GM18526 (cell line): ENCODE measurements around the gene MEAF6.
A peak's percentile ranks its signal among the peaks of the same experiment; 100 is the strongest.

Source experiments
- POLR2A ChIP-seq: IDR thresholded peaks from 3 replicates; pipeline ENCODE4 v1.6.1; 2011; ENCODE audit not compliant: insufficient read length; ENCODE audit errors: extremely low read depth

The MEAF6 gene

DNA sequence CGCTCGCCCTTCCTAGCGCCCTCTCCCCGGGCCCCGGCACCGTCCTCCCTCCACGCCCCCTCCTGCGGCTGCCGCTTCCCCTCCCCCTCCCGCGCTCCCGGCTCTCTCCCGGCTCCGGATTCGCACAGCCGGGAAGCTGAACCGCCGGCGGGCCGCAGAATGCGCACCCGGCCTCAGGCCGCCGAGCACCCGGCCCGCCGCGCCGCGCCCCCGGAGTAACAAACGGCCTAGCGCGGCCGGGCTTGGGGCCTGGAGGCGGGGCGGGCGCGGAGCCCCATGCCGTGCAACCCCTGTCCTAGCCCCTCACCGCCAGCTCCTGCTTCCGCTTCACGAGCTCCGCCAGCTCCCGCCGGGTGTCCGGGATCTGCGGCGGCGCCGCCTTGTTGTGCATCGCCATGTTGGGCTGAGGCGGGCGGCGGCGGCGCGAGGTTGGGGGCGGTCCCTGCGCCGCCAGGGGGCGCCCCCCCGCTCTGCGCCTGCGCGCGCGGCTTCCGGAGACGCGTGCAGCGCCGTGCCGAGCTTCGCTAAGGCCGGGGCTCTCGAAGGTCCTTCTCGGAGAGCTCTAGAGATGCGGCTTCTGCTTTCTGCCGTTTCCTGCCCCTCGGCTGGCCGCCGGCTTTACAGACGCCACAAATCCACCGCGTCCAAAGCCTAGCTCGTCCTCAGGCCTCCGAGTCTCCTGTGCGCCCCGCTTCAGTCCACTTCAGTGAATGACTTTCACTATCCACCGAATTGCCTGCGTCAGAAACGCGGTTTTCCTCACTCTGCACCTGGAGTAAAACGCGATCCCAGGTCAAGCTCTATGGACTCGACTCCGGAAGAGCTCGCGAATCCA, at the start of gene MEAF6:
MEAF6 (minus strand) TSS at position 417 of the 835 bp plus-strand sequence; CDS start at position 397, 20 bp downstream.
- peak; percentile 89 for TF ChIP-seq POLR2A

DNA sequence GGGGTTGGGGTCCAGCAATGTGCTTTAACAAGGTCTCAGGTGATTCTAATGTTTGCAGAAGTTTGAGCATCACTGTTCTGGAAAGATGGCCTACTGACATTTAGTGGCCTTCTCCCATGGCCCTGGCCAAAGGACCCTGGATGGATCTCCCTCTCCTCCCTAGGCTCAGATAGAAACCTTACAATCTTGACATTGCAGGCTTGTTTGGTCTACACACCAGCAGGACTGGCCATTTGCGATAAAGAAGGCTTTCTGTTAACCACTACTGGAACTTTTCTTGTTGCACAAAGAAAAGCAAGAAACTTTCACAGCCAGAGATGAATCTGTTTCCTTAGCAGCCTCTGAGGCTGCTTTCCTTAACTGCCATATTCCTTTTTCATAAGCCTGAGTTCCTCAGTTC, 48.4 kb upstream of the MEAF6 start:
- no peak for TF ChIP-seq POLR2A

DNA sequence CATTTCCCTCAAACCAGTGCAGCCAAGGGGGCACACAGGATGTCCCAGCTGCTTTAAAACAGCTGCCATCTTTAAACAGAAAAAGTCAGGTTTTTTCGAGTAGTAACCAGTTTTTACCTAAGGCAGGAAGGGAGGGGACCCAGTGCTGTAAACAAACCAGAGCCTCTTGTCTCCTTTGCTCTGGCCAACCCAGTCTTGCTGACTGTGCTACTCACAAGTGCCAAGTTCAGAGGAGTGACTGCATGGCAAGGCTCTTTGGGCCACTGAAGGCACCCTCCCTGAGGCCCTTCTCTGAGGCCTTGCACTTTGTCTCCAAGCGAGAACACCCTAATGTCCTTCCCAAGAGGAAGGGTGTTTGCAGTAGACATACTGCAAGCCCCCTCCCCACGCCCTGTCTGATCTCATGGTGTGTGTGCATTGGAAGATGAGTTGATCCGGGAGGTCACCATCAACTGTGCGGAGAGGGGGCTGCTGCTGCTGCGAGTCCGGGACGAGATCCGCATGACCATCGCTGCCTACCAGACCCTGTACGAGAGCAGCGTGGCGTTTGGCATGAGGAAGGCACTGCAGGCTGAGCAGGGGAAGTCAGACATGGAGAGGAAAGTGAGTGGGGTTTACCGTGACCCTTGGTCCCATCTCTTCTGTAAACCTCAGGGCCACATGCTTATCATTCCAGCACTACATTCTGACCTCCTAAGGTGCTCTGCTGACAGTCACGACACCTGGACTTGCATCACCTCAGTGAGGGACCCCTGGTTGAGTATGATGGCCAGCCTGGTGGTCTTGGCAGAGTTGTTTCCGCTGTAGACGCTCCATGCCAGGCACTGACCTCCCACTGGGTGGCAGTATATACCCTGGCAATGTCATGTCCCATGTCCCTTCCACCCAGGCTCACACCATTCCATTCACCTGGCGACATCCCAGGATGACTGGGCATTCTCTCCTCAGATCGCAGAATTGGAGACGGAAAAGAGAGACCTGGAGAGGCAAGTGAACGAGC, 46.9 kb upstream of the MEAF6 start:
- TF ChIP-seq POLR2A, result no peak

DNA sequence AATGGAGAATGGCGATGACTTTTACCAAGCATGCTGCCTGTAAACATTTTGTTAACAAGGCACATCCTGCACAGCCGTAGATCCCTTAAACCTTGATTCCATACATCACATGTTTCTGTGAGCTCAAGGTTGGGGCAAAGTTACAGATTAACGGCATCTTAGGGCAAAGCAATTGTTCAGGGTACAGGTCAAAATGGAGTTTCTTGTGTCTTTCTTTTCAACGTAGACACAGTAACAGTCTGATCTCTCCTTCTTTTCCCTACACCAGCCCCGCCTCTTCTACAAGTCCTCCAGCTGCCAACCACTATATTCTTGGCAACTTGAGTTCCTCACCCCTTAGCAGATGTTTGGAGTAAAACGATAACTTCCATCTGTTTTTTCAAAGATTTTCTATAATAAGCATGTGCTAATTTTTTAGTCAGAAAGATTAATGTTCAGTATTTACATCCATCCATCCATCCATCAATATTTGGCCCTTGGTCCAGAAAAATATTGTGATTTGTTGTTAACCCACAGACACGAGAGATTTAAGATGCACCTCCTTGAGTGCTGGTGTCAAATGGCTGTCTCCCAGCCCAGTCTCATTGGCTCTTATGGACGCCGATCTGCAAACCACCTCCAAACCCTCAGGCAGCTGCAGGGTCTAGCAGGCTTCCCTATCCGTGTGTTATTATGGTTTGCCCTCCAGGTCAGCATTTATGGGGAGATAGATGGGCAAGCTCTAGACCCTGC, 46.0 kb upstream of the MEAF6 start:
- TF ChIP-seq POLR2A, result no peak

DNA sequence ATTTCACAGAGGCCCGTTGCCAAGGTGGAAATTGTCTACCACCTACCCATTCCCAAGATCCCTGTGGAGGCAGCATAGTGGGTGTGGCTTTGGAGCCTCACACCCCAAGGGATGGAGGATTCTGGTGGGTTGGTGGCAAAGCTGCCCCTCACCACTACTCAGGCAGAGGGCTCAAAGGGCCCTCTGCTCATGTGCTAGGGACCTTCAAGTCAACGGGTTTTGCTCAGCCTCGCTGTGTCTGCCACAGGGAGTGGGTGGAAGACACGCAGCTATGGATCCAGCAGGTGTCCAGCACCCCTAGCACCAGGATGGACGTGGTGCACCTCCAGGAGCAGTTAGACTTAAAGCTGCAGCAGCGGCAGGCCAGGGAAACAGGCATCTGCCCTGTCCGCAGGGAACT, 44.5 kb upstream of the MEAF6 start:
- no peak for TF ChIP-seq POLR2A

DNA sequence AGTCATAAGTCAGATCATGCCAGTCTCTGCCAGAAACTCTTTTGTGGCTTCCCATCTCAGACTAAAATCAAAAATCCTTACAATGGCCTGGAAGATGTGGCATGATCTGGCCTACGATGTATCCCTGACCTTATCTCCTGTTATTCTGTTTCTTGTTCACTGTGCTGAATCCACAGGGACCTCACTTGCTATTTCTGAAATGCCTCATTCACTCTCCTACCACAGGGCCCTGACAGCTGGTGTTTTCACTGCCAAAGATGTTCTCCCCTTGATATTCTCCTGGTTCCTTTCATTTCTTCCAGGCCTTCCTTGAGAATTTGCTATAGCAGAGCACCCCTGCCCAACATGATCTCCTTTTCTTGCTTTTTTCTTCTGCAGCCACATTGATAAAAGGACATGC, 43.8 kb upstream of the MEAF6 start:
- no peak for TF ChIP-seq POLR2A

DNA sequence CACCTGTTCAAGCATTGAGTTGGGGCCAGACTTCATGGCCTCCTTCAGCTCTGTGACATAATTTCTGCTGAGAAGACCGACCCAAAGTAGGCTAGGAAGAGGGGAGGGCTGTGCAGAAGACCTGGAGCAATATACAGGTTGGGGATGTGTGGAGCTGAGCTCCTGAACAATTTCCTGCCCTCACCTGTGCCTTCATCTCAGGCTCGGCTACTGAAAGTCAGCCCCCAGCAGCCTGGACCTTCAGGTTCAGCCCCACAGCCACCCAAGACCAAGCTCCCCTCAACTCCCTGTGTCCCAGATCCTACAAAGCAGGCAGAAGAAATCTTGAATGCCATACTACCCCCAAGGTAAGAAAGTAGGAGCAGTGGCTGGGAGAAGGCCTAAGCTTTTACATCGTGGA, 42.8 kb upstream of the MEAF6 start:
- no peak for TF ChIP-seq POLR2A

DNA sequence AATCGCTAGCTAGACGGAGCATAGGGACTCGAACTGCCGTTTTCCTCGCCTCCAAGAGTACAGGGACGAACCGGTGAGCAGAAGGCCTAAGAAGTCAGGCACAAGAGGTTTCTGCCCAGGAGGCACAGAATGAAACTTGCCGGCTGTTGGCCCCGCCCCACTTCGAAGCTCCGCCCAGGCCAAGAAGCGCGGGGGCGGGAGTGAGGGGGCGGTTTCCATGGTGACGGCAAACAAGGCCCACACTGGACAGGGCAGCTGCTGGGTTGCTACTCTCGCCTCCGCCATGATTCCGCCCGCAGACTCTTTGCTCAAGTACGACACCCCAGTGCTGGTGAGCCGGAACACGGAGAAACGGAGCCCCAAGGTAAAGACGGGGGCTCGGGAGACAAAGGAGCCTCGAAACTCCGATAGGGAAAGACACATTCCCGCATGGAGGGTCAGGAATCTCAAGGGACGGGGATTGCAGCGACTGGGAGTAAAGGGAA, 42.2 kb upstream of the MEAF6 start, which contains the start of gene DNALI1:
DNALI1 (plus strand) TSS at position 229 of the 485 bp plus-strand sequence; CDS start at position 284, 55 bp downstream.
- no peak for TF ChIP-seq POLR2A

DNA sequence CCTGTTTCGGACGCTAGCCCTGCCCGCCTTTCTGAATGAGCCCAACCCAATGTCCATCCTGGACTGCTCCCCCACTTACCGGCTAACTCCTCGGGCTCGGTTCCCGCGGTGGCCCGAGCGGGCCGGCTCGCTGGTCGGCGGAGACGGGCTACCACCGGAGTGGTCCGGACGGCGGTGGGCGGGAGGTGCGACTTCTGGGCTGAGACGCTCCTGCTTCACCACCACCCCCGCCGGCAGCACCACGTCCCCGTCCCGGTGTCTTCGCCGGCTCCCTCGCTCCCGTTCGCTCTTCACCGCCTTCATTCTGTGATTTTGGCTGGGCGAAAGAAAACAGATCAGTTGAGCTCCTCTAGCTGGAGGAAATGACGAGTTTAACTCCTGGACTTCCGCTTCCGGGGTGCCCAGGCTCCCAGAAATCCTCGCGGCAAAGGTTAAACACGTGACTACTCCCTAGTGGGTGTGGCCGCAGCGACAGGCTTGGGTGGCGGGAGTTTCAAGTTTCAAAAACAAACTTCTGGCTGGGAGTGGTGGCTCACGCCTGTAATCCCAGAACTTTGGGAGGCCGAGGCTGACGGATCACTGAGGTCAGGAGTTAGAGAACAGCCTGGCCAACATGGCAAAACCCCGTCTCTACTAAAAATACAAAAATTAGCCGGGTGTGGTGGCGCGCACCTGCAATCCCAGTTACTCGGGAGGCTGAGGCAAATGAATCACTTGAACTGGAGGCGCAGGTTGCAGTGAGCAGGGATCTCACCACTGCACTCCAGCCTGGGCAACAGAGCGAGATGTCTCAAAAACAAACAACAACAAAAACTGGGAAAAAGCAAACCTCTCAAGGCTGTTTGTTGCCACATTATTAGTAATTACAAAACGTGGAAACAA, 39.6 kb upstream of the MEAF6 start, which contains the start of gene SNIP1:
SNIP1 (minus strand) TSS at position 367 of the 882 bp plus-strand sequence; CDS start at position 303, 64 bp downstream.
- peak; percentile 72 for TF ChIP-seq POLR2A

DNA sequence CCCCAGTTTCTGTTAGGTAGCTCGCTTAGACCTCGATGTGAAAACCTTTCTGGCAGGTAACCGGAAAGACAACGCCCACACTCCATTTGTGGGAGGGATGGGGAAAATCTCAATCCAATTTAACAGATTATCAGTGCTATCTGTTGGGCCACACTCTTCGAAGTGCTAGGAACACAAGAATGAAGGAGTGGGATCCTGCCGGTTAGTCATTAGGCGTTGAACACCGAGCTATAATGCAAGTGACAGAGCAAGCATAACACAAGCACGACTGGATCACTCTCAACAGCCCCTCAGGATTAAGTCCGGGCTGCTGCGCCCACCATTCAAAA, 39.0 kb upstream of the MEAF6 start:
- no peak for TF ChIP-seq POLR2A

DNA sequence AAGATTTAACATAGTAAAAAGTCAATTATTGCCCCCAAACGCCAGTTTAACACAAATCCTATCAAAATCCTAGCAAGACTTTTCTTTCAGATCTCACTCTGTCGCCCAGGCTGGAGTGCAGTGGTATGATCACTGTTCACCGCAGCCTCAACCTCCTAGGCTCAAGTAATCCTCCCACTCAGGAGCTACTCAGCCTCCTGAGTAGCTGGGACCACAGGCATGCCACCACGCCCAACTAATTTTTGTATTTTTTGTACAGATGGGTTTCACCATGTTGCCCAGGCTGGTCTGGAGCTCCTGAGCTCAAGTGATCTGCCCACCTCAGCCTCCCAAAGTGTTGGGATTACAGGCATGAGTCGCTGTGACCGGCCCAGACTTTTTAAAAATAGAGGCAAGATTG, 34.8 kb upstream of the MEAF6 start:
- TF ChIP-seq POLR2A, result no peak

DNA sequence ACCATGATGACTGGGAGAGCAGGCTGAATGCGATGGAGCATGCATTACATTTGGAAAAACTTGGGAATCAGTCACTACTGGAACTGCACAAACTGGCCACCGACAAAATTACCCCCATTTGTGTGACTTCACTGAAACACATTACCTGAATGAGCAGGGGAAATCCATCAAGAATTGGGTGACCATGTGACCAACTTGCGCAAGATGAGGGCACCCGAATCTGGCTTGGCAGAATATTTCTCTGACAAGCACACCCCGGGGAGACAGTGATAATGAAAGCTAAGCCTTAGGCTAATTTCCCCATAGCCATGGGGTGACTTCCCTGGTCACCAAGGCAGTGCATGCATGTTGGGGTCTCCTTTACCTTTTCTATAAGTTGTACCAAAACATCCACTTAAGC, 30.5 kb upstream of the MEAF6 start:
- TF ChIP-seq POLR2A, result no peak

DNA sequence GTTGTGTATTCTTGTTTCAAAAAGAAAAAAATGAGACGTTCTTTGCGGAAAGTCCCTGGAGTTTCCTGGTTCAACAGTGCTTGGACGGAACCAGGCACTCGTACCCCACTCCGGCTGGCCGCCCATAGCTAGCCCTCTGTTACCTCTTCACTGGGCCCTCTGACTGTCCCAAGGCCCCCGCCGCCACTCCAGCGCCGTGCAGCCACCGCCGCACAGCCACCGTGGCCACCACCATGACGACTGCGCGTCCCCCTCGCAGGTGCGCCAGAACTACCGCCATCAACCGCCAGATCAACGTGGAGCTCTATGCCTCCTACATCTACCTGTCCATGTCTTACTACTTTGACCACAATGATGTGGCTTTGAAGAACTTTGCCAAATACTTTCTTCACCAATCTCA, 30.0 kb upstream of the MEAF6 start:
- no peak for TF ChIP-seq POLR2A

DNA sequence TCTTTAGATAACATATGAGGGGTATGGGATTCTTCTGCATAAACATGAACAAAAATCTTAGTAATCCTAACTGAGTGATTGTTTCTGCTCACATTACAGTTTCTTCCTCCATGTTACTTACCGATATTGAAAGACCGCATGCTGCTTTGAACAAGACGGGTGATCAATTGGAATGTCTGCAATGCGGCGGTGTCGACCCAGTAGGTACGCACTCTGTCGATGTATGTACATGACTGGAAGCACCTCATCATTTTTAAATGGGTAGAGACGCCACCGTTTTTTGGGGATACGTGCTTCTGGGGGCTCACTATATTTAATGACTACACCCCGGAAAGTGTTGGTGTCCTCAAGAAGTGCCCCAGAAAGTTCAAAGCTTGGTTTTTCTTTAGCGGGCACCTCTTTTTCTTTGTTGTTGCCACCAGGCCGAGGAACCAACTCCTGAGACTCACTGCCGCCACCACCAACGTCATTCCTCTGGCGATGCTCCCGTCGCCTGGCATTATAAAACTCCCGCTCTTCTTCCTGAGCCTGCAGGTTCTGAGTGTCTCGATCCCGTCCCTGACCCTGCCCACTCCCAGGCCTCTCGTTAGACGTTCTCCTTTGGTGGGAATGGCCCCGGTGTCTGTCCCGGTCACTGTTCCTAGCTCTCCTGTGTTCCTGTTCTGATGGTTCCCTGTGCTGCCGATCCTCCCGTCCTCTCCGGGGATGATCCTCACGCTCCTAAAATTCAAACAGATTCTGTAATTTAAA, 25.6 kb upstream of the MEAF6 start:
- no peak for TF ChIP-seq POLR2A

DNA sequence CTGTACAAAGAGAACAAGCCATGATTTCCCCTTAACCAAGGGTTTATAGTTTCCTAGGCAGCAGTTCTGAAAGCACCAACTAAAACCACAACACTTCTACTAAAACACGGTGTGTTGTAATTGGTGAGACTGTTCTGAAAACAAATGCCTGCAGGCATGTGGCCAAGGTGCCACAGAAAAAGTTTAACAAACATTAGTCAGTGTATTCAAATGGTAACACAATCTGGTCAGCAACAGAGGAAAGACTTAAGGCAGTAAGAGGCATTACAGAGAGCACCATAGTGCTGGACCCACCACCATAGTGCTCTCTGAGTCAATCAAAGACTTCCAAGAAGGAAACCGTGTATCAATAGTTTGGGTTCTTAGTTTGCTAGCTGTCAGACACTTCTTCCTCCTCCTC, 22.8 kb upstream of the MEAF6 start:
- TF ChIP-seq POLR2A, result no peak
